A673 (cell line): ENCODE results near the gene ETF1. TPM values are rescaled to one million over a fixed set of nuclear protein-coding genes. Genes with fewer than 3 reads are reported as not detected.

Experiments
- BruUV-seq: library from RNA; stranded (reverse); fragments of 400-500 nt; replicated peaks from 2 replicates; lab custom pipeline; 2021; lab: Mats Ljungman, UMichigan
- CTCF ChIA-PET: fragments of 300-600 bp; sonication (Branson Sonifier 250); formaldehyde crosslinking; loops from one replicate; lab custom pipeline; 2022; ENCODE audit warnings: antibody characterized with exemption; lab: Charles Lee
- POLR2A ChIA-PET: fragments of 300-600 bp; sonication (Branson Sonifier 250); formaldehyde crosslinking; loops from one replicate; lab custom pipeline; 2022; ENCODE audit warnings: antibody characterized with exemption; ENCODE audit not compliant: low non-redundant PET; lab: Charles Lee
- DNase-seq: peaks from one replicate; pipeline ENCODE4 v3.0.0-alpha.2; 2015; ENCODE audit warnings: low spot score
- H3K27ac ChIP-seq: fragments of 200-600 bp; sonication (generic); 2 replicates; pipeline ENCODE4 v1.5.1; 2016; ENCODE audit warnings: mixed run types, low read depth, mild to moderate bottlenecking, mixed read lengths, antibody characterized with exemption, low read length; ENCODE audit not compliant: poor library complexity, severe bottlenecking
- H3K27me3 ChIP-seq: fragments of 200-600 bp; sonication (generic); replicated peaks from 2 replicates; pipeline ENCODE4 v1.6.1; 2017; ENCODE audit warnings: mixed run types, low read depth, mild to moderate bottlenecking, mixed read lengths, antibody characterized with exemption, low read length; ENCODE audit not compliant: insufficient read depth, poor library complexity
- H3K36me3 ChIP-seq: fragments of 200-600 bp; sonication (generic); 2 replicates; pipeline ENCODE4 v1.6.1; 2016; ENCODE audit warnings: mixed run types, mild to moderate bottlenecking, mixed read lengths, antibody characterized with exemption, low read length; ENCODE audit not compliant: insufficient read depth, poor library complexity, severe bottlenecking
- H3K4me1 ChIP-seq: fragments of 200-600 bp; sonication (generic); 2 replicates; pipeline ENCODE4 v1.6.1; 2017; ENCODE audit warnings: mixed run types, mild to moderate bottlenecking, mixed read lengths, antibody characterized with exemption, low read length; ENCODE audit not compliant: insufficient read depth, poor library complexity, severe bottlenecking
- H3K4me3 ChIP-seq: fragments of 200-600 bp; sonication (generic); 2 replicates; pipeline ENCODE4 v1.5.1; 2016; ENCODE audit warnings: low read depth, mixed run types, mild to moderate bottlenecking, mixed read lengths, low read length; ENCODE audit not compliant: poor library complexity, severe bottlenecking
- H3K9me3 ChIP-seq: fragments of 200-600 bp; sonication (generic); 2 replicates; pipeline ENCODE4 v1.6.1; 2016; ENCODE audit warnings: mixed run types, low read depth, mild to moderate bottlenecking, mixed read lengths, antibody characterized with exemption, low read length; ENCODE audit not compliant: poor library complexity, severe bottlenecking
- EZH2 ChIP-seq: fragments of 200-600 bp; sonication (generic); IDR thresholded peaks from 2 replicates; pipeline ENCODE4 v1.6.1; 2017; ENCODE audit warnings: borderline replicate concordance, low read depth, mild to moderate bottlenecking, mixed read lengths, antibody characterized with exemption, low read length; ENCODE audit not compliant: poor library complexity, severe bottlenecking
- intact Hi-C: fragments of 100-400 bp; cut with micrococcal nuclease; formaldehyde crosslinking; loops from one replicate; pipeline ENCODE4 v1.10.0; 2022; ENCODE audit not compliant: unreplicated experiment
- total RNA-seq: library from RNA; stranded (reverse); gene quantifications from 2 replicates; pipeline ENCODE4 v1.2.3, GENCODE V29; 2021
- TF ChIP-seq, protein P1 (sequence below): fragments of 300-800, 200-600 bp; sonication (generic); conservative IDR thresholded peaks from 2 replicates; pipeline ENCODE4 v1.5.1; 2017; ENCODE audit warnings: low read depth, mild to moderate bottlenecking, antibody characterized with exemption, low read length, moderate library complexity, mixed read lengths

ETF1 gene
- total RNA-seq, 1 experiment from 2014 or later, result 191 TPM

DNA sequence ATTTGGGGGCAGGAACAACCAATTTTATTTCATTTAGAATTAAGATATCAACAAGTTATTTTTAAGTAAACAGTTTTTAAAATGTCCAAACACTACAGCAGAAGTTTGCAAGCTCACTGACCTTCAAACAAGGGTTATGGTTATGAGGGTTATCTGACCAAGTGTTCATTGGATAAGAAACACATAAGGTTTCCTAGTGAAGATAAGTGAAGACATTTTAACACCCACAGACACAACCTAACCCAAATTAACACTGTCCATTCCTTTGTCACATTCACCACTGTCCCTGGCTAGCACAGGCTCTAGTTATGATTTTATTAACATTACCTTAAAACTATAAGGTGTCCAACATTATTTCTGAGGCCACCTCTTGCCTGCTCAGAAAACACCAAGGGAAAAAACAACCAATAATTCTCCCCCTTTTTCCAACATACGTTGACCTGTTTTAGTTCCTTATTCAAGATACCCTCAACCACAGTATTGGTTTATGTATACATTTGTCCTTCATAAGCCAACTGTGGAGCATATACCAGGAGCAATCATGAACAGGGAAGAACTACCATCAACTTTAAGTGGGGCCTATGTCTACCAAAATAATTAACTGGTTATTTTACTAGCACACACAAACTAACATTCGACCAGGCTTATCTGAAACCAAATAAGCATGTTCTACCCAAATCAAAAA, 4.0 kb downstream of the ETF1 start:
- no peak for TF ChIP-seq EZH2
- TF ChIP-seq, protein P1, sequence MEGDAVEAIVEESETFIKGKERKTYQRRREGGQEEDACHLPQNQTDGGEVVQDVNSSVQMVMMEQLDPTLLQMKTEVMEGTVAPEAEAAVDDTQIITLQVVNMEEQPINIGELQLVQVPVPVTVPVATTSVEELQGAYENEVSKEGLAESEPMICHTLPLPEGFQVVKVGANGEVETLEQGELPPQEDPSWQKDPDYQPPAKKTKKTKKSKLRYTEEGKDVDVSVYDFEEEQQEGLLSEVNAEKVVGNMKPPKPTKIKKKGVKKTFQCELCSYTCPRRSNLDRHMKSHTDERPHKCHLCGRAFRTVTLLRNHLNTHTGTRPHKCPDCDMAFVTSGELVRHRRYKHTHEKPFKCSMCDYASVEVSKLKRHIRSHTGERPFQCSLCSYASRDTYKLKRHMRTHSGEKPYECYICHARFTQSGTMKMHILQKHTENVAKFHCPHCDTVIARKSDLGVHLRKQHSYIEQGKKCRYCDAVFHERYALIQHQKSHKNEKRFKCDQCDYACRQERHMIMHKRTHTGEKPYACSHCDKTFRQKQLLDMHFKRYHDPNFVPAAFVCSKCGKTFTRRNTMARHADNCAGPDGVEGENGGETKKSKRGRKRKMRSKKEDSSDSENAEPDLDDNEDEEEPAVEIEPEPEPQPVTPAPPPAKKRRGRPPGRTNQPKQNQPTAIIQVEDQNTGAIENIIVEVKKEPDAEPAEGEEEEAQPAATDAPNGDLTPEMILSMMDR, result no peak
- ChIA-PET POLR2A (interaction anchor here (0.6 to 0.8 kb wide), 2 partner anchors 854 to 1212 kb away, joined by 3 read pairs; no protein-coding TSS in a partner anchor), CTCF (no interaction called here)
- H3K27me3 ChIP-seq, result no peaks in the 10 kb centered on the region
- BruUV-seq, result no TSS peak
- peaks cover 42% of the 10 kb centered on the region for H3K36me3 ChIP-seq
- H3K9me3 ChIP-seq, result no peaks in the 10 kb centered on the region
- no peak overlapping the region for H3K27ac ChIP-seq
- H3K4me1 ChIP-seq, result peaks cover 23% of the 10 kb centered on the region
- DNase-seq, result no peak
- no peak overlapping the region for H3K4me3 ChIP-seq
- intact Hi-C loops, result no loop called here

DNA sequence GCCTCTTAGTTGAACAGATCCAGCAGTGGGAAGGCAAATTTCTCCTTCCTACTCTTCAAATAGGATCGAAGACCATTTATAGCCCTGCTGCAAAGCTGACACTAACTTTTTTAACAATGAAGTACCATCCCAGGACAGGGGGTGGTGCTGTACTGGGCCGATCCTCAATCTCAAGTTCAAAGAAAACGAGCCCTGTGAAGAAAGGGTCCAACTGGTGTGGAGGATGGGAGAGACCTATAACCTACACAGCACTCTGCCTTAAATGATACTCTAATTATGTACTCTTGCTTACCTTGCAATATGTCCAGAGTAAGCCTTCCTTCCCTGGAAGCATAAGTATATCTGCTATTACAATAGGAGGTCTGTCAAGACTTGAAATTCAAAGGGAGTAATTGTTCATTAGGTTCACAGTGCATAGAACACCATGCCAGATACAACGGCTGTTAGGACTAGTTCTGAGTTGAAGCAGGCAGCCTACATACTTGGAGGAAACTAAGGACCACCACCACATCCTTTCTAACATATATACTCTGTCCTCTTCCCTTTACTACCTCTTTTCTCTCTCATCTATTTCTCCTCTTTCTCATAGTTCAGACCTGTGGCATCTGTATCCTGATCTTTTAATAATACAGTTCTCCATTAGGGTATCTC, 6.2 kb downstream of the ETF1 start:
- BruUV-seq, result no TSS peak
- Histone ChIP-seq H3K27ac (no peak overlapping the region), H3K9me3 (no peaks in the 10 kb centered on the region), H3K4me1 (peaks cover 22% of the 10 kb centered on the region), H3K4me3 (no peak overlapping the region), H3K27me3 (no peaks in the 10 kb centered on the region), H3K36me3 (peaks cover 48% of the 10 kb centered on the region)
- intact Hi-C loops, result no loop called here
- ChIA-PET POLR2A (interaction anchor here (0.7 kb wide), 1 partner anchor 29 kb away, joined by 3 read pairs; no protein-coding TSS in a partner anchor), CTCF (no interaction called here)
- TF ChIP-seq, protein P1, result peak; percentile 49; the same call in 1 of the 2 replicates
- TF ChIP-seq EZH2, result no peak
- DNase-seq, result peak; percentile 43

DNA sequence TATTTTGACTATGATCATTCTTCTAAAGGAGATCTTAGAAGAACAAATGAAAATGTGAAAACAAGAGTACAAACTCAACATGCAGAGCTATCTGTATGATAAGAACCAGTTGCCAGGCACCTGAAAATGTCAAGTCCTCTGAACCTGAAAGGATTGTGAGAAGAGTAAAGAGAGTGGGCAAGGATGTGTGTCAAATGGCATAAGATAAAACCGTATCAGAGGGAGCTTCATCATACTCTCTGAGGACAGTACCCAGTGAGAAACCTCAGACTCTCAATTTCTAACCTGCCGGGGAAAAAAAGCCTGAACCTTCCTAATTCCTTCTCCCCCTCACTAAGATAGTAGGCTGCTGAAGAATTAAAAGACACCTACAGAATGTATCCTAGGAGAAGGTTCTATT, 6.8 kb downstream of the ETF1 start:
- H3K27me3 ChIP-seq, result no peaks in the 10 kb centered on the region
- POLR2A ChIA-PET, result no interaction called here
- BruUV-seq, result no TSS peak
- CTCF ChIA-PET, result no interaction called here
- no peak overlapping the region for H3K4me3 ChIP-seq
- TF ChIP-seq, protein P1, result no peak
- no peak for TF ChIP-seq EZH2
- no peak for DNase-seq
- H3K36me3 ChIP-seq, result peaks cover 46% of the 10 kb centered on the region
- H3K9me3 ChIP-seq, result no peaks in the 10 kb centered on the region
- H3K27ac ChIP-seq, result no peak overlapping the region
- intact Hi-C loops, result no loop called here
- H3K4me1 ChIP-seq, result peaks cover 16% of the 10 kb centered on the region
